Activated CD4-positive, alpha-beta memory T cell treated with anti-CD3 and anti-CD28 coated beads for 36 hours (primary cell): ENCODE data around the gene MICAL3. TPM values are rescaled to one million over a fixed set of nuclear protein-coding genes. Genes with fewer than 3 reads are reported as not detected.

Experiments used
- CTCF ChIA-PET: fragments of 350-600 bp; sonication (Branson Sonifier 250); formaldehyde crosslinking; loops from one replicate; lab custom pipeline; 2021; ENCODE audit warnings: antibody characterized with exemption, inconsistent platforms; lab: Charles Lee
- POLR2A ChIA-PET: fragments of 350-600 bp; sonication (Branson Sonifier 250); formaldehyde crosslinking; loops from one replicate; lab custom pipeline; 2021; ENCODE audit warnings: antibody characterized with exemption; lab: Charles Lee
- DNase-seq: peaks from one replicate; pipeline ENCODE4 v3.0.0-alpha.2; 2020
- H3K27ac Mint-ChIP-seq: one replicate; pipeline ENCODE4 v1.8.0; 2021; ENCODE audit warnings: mixed read lengths
- H3K27me3 Mint-ChIP-seq: one replicate; pipeline ENCODE4 v1.8.0; 2021; ENCODE audit warnings: mixed read lengths
- H3K36me3 Mint-ChIP-seq: one replicate; pipeline ENCODE4 v1.8.0; 2021; ENCODE audit warnings: mixed read lengths
- H3K4me1 Mint-ChIP-seq: one replicate; pipeline ENCODE4 v1.8.0; 2021; ENCODE audit warnings: low read depth, mixed read lengths
- H3K4me3 Mint-ChIP-seq: one replicate; pipeline ENCODE4 v1.8.0; 2021; ENCODE audit warnings: mild to moderate bottlenecking, mixed read lengths
- H3K9me3 Mint-ChIP-seq: one replicate; pipeline ENCODE4 v1.8.0; 2021; ENCODE audit warnings: mixed read lengths
- intact Hi-C: fragments of 100-400 bp; cut with micrococcal nuclease; formaldehyde crosslinking; loops from one replicate; pipeline ENCODE4 v1.15.1; 2023
- total RNA-seq, 2 experiments: library from RNA; stranded (reverse); gene quantifications; one replicate each; pipeline ENCODE4 v1.2.3, GENCODE V29; 2021

MICAL3 gene
- total RNA-seq, 2 experiments from 2014 or later = 29.7 to 37.2 TPM

DNA sequence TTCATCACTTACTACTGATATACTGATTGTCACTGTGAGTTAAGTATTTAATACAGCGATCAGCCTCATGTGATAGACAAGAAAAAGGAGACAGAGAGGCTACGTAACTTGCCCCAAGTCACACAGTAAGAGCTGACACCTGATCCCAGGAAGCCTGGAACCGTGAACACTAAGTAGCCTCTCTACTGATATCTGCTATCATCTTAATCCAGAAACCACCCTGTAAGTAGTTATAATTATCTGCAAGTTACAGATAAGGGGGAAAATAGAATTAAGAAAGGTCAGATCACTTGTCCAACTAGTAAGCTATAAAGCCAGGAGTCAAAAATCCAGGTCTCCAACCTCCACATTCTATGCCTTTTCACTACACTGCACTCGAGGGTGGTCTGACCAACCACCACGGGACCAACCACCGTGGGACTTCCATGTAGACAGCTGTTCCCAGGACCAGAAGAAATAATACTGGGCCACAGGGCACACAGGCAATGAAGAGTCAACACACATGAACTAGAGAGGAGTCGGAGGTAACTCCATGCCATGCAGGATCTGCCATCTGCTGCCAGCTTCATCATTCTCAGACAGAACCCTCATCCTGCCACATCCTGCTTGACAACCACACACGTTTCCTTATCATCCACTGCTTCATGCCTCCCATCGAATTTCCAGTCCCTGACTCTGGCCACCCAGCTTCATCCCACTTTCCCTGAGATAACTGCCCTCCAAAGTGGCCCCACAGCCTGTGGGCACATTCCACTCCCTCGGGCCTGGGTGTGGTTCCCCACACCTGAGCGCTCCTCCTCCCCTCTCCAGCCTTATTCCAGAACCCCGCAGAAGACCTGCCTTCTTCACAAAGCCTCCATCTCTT is 58.6 kb downstream of the MICAL3 start:
- H3K27me3 Mint-ChIP-seq = no peaks in the 10 kb centered on the region
- peaks cover 1% of the 10 kb centered on the region for H3K36me3 Mint-ChIP-seq
- ChIA-PET POLR2A (no interaction called here), CTCF (no interaction called here)
- no peak overlapping the region for H3K27ac Mint-ChIP-seq
- H3K4me3 Mint-ChIP-seq = no peak overlapping the region
- no peak for DNase-seq
- intact Hi-C loops = no loop called here
- H3K9me3 Mint-ChIP-seq = no peaks in the 10 kb centered on the region
- H3K4me1 Mint-ChIP-seq = peaks cover 6% of the 10 kb centered on the region

DNA sequence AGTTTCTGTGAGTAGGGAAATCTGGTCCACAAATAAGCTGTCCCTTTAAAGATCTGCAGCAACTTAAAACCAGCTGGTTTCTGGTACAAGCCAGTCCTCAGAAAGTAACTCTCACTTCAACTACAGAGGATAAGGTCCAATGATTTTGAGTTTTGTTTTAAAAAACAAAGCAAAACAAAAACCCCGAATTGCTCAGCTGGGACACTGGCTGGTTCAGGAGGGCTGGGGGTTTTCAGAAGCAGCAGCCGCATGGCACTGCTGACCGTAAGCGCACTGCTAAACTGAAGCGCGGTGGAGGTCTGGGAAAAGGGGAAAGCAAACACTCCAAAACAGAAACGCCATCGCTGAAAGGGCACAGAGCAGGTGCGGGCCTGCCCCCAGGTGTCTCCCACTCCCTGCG is 59.7 kb downstream of the MICAL3 start:
- H3K4me3 Mint-ChIP-seq = no peak overlapping the region
- POLR2A ChIA-PET = no interaction called here
- CTCF ChIA-PET = no interaction called here
- intact Hi-C loops = no loop called here
- no peaks in the 10 kb centered on the region for H3K27me3 Mint-ChIP-seq
- no peaks in the 10 kb centered on the region for H3K9me3 Mint-ChIP-seq
- H3K27ac Mint-ChIP-seq = no peak overlapping the region
- H3K36me3 Mint-ChIP-seq = peaks cover 1% of the 10 kb centered on the region
- no peak for DNase-seq
- H3K4me1 Mint-ChIP-seq = peaks cover 6% of the 10 kb centered on the region

DNA sequence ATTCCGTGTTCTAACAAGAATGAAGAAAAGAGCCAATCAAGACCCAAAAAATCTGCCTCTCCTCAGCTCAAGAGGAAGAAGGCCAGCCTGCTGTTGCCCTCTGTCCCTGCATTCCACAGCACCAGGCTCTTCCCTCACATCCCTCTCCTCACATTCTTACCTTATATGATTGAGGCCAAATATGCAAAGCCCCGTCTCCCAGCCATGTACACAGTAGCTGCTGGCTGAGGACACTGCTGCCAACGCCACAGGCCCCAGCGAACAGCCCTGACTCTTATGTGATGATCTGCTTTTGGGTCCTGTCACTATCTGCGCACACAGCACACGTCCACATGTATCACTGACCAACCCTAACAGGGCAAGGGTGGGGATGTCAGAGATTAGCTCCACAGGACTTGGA is 60.2 kb downstream of the MICAL3 start:
- H3K4me3 Mint-ChIP-seq = no peak overlapping the region
- no peak overlapping the region for H3K27ac Mint-ChIP-seq
- POLR2A ChIA-PET = no interaction called here

DNA sequence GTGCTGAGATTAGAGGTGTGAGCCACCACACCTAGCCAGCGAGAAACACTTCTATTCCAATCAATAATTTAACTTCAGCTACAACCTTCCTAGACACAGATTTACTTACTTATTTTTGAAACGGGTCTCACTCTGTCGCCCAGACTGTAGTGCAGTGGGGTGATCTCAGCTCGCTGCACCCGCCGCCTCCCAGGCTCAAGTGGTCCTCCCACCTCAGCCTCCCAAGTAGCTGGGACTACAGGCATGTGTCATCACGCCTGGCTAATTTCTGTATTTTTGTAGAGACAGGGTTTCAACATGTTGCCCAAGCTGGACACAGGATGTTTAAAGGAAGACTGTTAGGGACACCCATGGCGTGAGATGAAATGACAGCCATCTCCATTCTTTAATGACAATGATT is 61.3 kb downstream of the MICAL3 start:
- ChIA-PET CTCF (no interaction called here), POLR2A (no interaction called here)
- H3K27ac Mint-ChIP-seq = no peak overlapping the region
- intact Hi-C loops = no loop called here
- H3K36me3 Mint-ChIP-seq = peaks cover 1% of the 10 kb centered on the region
- no peak overlapping the region for H3K4me3 Mint-ChIP-seq
- no peaks in the 10 kb centered on the region for H3K9me3 Mint-ChIP-seq
- H3K4me1 Mint-ChIP-seq = peaks cover 8% of the 10 kb centered on the region
- DNase-seq = no peak
- H3K27me3 Mint-ChIP-seq = no peaks in the 10 kb centered on the region

More for the DNA sequence above, 60.2 kb downstream of the MICAL3 start:
- no peak for DNase-seq
- Mint-ChIP-seq H3K36me3 (no peaks in the 10 kb centered on the region), H3K4me1 (peaks cover 6% of the 10 kb centered on the region), H3K27me3 (no peaks in the 10 kb centered on the region), H3K9me3 (no peaks in the 10 kb centered on the region)
- intact Hi-C loops = no loop called here
- CTCF ChIA-PET = no interaction called here

DNA sequence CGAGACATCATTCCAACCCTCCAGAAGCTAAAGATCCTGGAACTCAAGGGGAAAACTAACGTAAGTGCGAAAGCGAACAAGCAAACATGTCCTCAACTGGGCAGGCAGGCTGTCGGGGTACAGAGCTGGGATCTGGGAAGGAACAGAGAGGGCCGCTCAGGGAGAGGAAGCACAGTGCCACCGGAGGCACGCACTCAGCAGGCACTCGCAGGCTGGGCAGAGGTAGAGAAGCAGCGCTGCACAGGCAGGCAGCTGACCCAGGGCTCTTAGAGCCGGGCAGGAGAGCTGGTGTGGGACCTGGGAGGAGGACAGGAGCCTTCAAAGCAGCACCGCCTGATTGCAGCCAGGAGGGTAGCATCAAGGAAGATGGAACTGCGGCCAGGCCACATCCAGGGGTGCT is 62.2 kb downstream of the MICAL3 start:
- Mint-ChIP-seq H3K36me3 (peaks cover 2% of the 10 kb centered on the region), H3K9me3 (no peaks in the 10 kb centered on the region)

DNA sequence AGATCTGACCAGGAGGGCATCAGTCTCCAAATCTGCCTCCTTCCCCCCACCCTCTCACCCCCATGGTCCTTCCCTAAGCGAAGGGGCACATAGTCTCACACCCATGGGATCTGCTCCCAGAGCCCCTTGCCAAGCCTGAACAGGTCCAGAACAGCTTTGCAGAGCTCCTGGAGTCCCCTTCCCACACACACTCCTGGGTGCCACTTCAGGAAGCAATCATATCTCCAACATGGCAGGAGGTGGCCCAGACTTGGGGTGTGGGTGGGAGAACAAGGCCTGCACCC is 63.0 kb downstream of the MICAL3 start:
- POLR2A ChIA-PET = no interaction called here
- H3K27me3 Mint-ChIP-seq = no peaks in the 10 kb centered on the region
- H3K27ac Mint-ChIP-seq = no peak overlapping the region
- H3K4me1 Mint-ChIP-seq = peaks cover 8% of the 10 kb centered on the region
- H3K4me3 Mint-ChIP-seq = no peak overlapping the region
- H3K36me3 Mint-ChIP-seq = peaks cover 2% of the 10 kb centered on the region
- H3K9me3 Mint-ChIP-seq = no peaks in the 10 kb centered on the region
- intact Hi-C loops = no loop called here
- CTCF ChIA-PET = no interaction called here
- DNase-seq = no peak

More for the DNA sequence above, 62.2 kb downstream of the MICAL3 start:
- Mint-ChIP-seq H3K4me3 (no peak overlapping the region), H3K27me3 (no peaks in the 10 kb centered on the region), H3K4me1 (peaks cover 8% of the 10 kb centered on the region), H3K27ac (no peak overlapping the region)
- intact Hi-C loops = no loop called here
- CTCF ChIA-PET = no interaction called here
- POLR2A ChIA-PET = no interaction called here
- DNase-seq = no peak

DNA sequence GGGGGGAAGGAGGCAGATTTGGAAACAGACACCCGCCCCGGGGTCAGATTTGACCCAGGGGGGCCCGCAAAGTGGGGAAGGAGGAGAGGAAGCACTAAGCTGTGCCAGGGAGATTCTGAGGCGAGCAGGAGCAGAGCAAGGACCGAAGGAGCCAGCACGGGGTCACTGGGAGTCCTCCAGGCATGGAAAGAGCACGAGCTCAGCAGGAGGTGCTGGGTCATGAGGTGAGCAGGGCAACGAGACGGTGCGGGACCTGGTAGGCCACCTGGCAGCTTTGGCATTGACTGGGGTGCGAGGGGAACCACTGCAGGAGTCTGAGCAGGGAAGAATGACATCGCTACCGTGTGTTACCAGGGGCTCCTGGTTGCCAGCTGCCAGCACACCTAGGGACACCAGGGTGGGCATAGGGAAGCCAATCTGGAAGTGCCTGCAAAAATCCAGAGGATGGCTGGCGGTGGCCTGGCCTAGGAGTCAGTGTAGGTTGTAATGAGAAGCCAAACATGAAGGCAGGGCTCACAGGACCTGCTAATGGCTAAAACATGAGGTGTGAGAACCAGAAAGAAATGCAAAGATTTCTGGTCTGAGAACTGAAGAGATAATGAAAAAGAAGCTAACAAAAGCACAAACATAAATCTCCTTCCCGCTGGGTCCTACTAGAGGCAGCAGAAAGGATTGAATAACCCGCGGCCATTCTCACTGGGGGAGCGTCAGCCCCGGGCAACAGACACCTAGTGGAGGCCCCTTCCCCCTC is 63.5 kb downstream of the MICAL3 start:
- Mint-ChIP-seq H3K4me3 (no peak overlapping the region), H3K36me3 (peaks cover 2% of the 10 kb centered on the region), H3K4me1 (peaks cover 4% of the 10 kb centered on the region), H3K27ac (no peak overlapping the region), H3K9me3 (no peaks in the 10 kb centered on the region), H3K27me3 (no peaks in the 10 kb centered on the region)
- no peak for DNase-seq
- intact Hi-C loops = no loop called here
- CTCF ChIA-PET = no interaction called here
- POLR2A ChIA-PET = no interaction called here

DNA sequence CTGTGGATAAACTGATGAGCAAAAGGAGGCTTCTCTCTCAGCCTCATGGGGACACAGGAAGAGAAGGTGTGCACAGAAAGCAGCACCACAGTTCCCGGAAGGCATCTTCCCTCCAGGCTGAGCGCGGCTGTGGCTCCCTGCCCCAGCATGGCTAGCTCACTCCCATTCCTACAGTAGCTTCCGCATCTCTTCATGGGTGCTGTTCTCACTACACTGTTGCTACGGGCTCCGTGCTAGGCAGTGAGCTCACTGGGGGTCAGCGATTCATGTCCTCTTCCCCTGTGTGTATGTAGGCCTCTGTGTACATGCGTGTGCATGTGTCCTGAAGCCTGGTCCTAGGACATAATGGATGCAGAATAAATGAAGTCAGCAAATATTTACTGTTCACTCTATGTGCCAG is 64.3 kb downstream of the MICAL3 start:
- CTCF ChIA-PET = no interaction called here
- H3K36me3 Mint-ChIP-seq = peaks cover 2% of the 10 kb centered on the region
- H3K4me3 Mint-ChIP-seq = no peak overlapping the region
- POLR2A ChIA-PET = no interaction called here
- no peak overlapping the region for H3K27ac Mint-ChIP-seq
- H3K27me3 Mint-ChIP-seq = no peaks in the 10 kb centered on the region
- no peak for DNase-seq
- intact Hi-C loops = no loop called here
- H3K4me1 Mint-ChIP-seq = peaks cover 2% of the 10 kb centered on the region
- no peaks in the 10 kb centered on the region for H3K9me3 Mint-ChIP-seq

DNA sequence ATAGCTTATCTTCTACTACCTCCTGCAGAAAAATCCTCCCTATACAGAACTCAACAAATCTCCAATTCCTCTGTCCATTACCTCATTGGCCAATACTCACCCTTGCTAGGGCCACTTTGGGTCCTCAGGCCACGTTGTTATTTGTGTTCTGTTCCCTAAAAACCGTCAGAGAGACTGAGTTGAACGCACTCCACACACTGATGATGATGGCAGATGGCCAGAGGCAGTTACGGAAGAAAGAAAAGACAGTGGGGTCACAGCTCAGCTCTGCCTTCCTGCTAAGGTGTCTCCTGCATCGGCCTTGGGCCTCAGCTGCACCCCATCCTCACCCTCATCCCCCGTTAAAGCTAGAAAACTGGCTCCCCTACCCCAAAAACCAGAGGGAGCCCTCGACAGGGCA is 66.2 kb downstream of the MICAL3 start:
- Mint-ChIP-seq H3K9me3 (no peaks in the 10 kb centered on the region), H3K4me1 (peaks cover 2% of the 10 kb centered on the region), H3K4me3 (no peak overlapping the region), H3K36me3 (peaks cover 2% of the 10 kb centered on the region), H3K27ac (no peak overlapping the region), H3K27me3 (no peaks in the 10 kb centered on the region)
- intact Hi-C loops = no loop called here
- DNase-seq = no peak
- ChIA-PET POLR2A (no interaction called here), CTCF (interaction anchor here (0.7 kb wide), 2 partner anchors 35 to 243 kb away, joined by 3 read pairs; no protein-coding TSS in a partner anchor)

DNA sequence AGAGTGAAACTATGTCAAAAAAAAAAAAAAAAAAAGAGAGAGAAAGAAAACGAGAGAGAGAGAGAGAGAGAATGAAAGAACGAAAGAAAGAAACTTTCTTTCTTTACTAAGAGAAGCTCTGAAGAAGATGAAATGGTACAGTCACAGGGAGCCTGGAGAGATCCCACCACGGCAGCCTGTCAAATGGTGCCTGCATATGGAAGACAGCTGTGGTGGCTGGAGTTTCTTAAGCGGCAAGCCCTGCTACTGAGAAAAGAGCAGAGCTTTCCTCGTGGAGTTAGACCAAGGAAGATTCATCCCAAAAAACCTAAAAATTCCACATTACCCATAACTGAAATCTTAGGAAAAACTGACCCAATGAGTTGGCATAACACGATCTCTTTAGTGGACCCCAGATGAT is 66.7 kb downstream of the MICAL3 start:
- CTCF ChIA-PET = interaction anchor here (0.7 to 1.2 kb wide), 3 partner anchors 35 to 242 kb away, joined by 3 read pairs; no protein-coding TSS in a partner anchor
- Mint-ChIP-seq H3K4me1 (peaks cover 2% of the 10 kb centered on the region), H3K27ac (no peak overlapping the region)

DNA sequence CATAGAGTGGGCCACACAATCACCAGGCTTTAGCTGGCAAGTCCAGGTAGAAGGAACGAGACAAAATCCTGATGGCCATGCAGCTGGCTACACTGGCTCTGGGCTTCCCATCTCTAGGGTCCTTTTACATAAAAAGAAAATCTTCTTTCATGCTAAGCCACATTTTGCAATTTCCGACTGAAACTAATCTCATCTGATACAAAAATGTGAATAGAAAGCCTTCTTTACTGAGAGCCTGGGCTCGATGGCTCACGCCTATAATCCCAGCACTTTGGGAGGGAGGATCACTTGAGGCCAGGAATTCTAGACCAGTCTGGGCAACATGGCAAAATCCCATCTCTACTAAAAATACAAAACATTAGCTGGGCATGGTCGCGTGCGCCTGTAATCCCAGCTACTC is 67.2 kb downstream of the MICAL3 start:
- Mint-ChIP-seq H3K36me3 (peaks cover 2% of the 10 kb centered on the region), H3K4me1 (peaks cover 2% of the 10 kb centered on the region), H3K27me3 (no peaks in the 10 kb centered on the region), H3K27ac (no peak overlapping the region), H3K9me3 (no peaks in the 10 kb centered on the region), H3K4me3 (no peak overlapping the region)
- POLR2A ChIA-PET = no interaction called here
- CTCF ChIA-PET = interaction anchor here (1.2 kb wide), 1 partner anchor 127 kb away, joined by 3 read pairs; no protein-coding TSS in a partner anchor
- intact Hi-C loops = no loop called here
- DNase-seq = no peak

More for the DNA sequence above, 66.7 kb downstream of the MICAL3 start:
- Mint-ChIP-seq H3K27me3 (no peaks in the 10 kb centered on the region), H3K4me3 (no peak overlapping the region), H3K9me3 (no peaks in the 10 kb centered on the region), H3K36me3 (peaks cover 2% of the 10 kb centered on the region)
- DNase-seq = no peak
- POLR2A ChIA-PET = no interaction called here
- intact Hi-C loops = no loop called here

DNA sequence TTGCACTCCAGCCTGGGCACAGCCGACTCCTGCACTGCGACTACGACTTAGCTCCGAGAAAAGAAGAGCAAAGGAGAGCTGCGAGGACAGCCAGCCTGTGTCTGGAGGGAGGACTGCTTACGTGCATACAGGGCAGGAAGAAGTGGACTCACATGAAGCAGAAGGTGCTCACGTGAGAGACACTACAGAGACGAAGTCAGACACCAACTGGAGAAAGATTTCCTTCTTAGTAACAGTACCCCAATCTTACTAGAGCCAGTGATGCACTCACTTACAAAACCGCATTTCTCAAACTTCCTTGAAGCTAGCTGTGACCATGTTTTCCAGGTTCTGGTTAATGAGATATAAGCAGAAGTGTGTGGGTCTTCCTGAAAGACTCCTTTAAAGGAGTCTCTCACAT is 67.7 kb downstream of the MICAL3 start:
- ChIA-PET POLR2A (no interaction called here), CTCF (interaction anchor here (1.2 kb wide), 1 partner anchor 126 kb away, joined by 3 read pairs; no protein-coding TSS in a partner anchor)
- Mint-ChIP-seq H3K9me3 (no peaks in the 10 kb centered on the region), H3K4me3 (no peak overlapping the region), H3K36me3 (peaks cover 2% of the 10 kb centered on the region), H3K27ac (no peak overlapping the region), H3K4me1 (peaks cover 2% of the 10 kb centered on the region), H3K27me3 (no peaks in the 10 kb centered on the region)
- intact Hi-C loops = no loop called here
- DNase-seq = no peak
